H1 (cell line): ENCODE measurements around the gene SGPP2. TPM values are rescaled to one million over a fixed set of nuclear protein-coding genes. Genes with fewer than 3 reads are reported as not detected.

Experiments used
- KDM1A ChIP-seq: fragments of 200-600, 300-600 bp; sonication (generic); IDR thresholded peaks from 2 replicates; pipeline ENCODE4 v1.7.1; 2016; ENCODE audit warnings: mild to moderate bottlenecking, low read length, borderline replicate concordance
- RNF2 ChIP-seq: fragments of 200-900, 300-1000 bp; sonication (generic); IDR thresholded peaks from 2 replicates; pipeline ENCODE4 v1.7.1; 2016; ENCODE audit warnings: borderline replicate concordance, low read depth, mild to moderate bottlenecking, antibody characterized with exemption, low read length; ENCODE audit not compliant: poor library complexity, severe bottlenecking; ENCODE audit errors: missing control alignments
- SP4 ChIP-seq: IDR thresholded peaks from 2 replicates; pipeline ENCODE4 v1.6.1; 2012; ENCODE audit warnings: low read length, inconsistent platforms
- polyA plus RNA-seq, 7 experiments: library from polyadenylated mRNA; depleted of rRNA in 3 of 7; stranded (reverse) in 5 of 7; unstranded in 2 of 7; fragments of >200 nt in 5 of 7; fragments of 200-250 nt in 2 of 7; gene quantifications; 1 replicate in 5 of 7; 2 replicates in 1 of 7; 4 replicates in 1 of 7; pipeline versions ENCODE4 v1.2.1 to v1.2.3, GENCODE V29; 2011 to 2013; ENCODE audit warnings: missing spikeins in 2 of 7, mixed read lengths in 2 of 7
- total RNA-seq: library from RNA; stranded (reverse); fragmentation: NEBNext Ultra II Directional; extraction: Animal tissue kit (Norgen Biotek cat#: 25700); gene quantifications from 2 replicates; pipeline ENCODE4 v1.2.1, GENCODE V29; 2021
- TF ChIP-seq, protein P1 (sequence below), 3 experiments: IDR thresholded peaks; 1 replicate in 2 of 3; 2 replicates in 1 of 3; pipeline versions ENCODE4 v1.5.1 to v1.6.1; 2011; ENCODE audit warnings: low read length in 3 of 3, mild to moderate bottlenecking in 3 of 3, inconsistent platforms in 2 of 3, low read depth in 1 of 3, moderate library complexity in 1 of 3; ENCODE audit not compliant: insufficient read depth in 1 of 3; ENCODE audit errors: control extremely low read depth in 1 of 3
- TF ChIP-seq, protein P2 (sequence below): IDR thresholded peaks from 2 replicates; pipeline ENCODE4 v1.6.1; 2012; ENCODE audit warnings: low read length, inconsistent platforms

SGPP2 gene
- total and polyA plus RNA-seq, 2 of the 8 experiments (the other 6 are each of a cell fraction or from before 2014, with no cell fraction given): 0.29 TPM; not detected in 1

DNA sequence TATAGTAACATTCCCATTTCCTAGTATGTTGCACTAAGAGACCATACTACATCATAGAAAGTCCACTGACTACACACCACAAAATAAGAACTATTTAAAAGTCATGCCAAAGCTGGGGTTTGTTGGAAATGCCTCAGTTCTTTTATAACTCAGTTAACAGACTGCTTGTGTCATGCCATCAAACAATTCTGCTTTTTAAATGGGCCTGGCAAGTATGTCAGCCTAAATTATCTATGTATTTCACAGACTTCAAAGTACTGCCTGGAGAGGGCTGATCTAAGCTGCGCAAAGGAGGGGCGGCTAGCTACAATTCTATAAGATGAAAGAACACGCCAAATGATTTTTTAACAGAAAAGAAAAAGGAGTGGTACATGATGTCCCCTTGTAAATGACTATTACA lies 182.0 kb downstream of the SGPP2 start (continued):
- no peak for TF ChIP-seq RNF2
- no peak for TF ChIP-seq SP4
- TF ChIP-seq KDM1A: no peak
- TF ChIP-seq, protein P1, sequence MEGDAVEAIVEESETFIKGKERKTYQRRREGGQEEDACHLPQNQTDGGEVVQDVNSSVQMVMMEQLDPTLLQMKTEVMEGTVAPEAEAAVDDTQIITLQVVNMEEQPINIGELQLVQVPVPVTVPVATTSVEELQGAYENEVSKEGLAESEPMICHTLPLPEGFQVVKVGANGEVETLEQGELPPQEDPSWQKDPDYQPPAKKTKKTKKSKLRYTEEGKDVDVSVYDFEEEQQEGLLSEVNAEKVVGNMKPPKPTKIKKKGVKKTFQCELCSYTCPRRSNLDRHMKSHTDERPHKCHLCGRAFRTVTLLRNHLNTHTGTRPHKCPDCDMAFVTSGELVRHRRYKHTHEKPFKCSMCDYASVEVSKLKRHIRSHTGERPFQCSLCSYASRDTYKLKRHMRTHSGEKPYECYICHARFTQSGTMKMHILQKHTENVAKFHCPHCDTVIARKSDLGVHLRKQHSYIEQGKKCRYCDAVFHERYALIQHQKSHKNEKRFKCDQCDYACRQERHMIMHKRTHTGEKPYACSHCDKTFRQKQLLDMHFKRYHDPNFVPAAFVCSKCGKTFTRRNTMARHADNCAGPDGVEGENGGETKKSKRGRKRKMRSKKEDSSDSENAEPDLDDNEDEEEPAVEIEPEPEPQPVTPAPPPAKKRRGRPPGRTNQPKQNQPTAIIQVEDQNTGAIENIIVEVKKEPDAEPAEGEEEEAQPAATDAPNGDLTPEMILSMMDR (IDR thresholded peaks at IDR 0.05; ENCODE audit: control extremely low read depth in 1 of 3, insufficient read depth in 1 of 3, low read depth in 1 of 3, low read length in 3 of 3): no peak
- TF ChIP-seq, protein P2, sequence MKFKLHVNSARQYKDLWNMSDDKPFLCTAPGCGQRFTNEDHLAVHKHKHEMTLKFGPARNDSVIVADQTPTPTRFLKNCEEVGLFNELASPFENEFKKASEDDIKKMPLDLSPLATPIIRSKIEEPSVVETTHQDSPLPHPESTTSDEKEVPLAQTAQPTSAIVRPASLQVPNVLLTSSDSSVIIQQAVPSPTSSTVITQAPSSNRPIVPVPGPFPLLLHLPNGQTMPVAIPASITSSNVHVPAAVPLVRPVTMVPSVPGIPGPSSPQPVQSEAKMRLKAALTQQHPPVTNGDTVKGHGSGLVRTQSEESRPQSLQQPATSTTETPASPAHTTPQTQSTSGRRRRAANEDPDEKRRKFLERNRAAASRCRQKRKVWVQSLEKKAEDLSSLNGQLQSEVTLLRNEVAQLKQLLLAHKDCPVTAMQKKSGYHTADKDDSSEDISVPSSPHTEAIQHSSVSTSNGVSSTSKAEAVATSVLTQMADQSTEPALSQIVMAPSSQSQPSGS: no peak
- TF ChIP-seq, all 59 proteins: peak for 0
